Brain microvascular endothelial cell (primary cell): Measurements from ENCODE around the gene PRDM16.

Experiments
- DNase-seq: peaks from one replicate; pipeline ENCODE4 v3.0.0-alpha.2; 2020
- H3K27ac ChIP-seq: fragments of 250-450 bp; sonication (Bioruptor Pico); 2 replicates; pipeline ENCODE4 v1.5.1; 2020; ENCODE audit warnings: mild to moderate bottlenecking, moderate library complexity
- H3K27me3 ChIP-seq: fragments of 250-450 bp; sonication (Bioruptor Pico); replicated peaks from 2 replicates; pipeline ENCODE4 v1.5.1; 2020; ENCODE audit warnings: mild to moderate bottlenecking
- H3K36me3 ChIP-seq: fragments of 250-450 bp; sonication (Bioruptor Pico); replicated peaks from 2 replicates; pipeline ENCODE4 v1.5.1; 2020; ENCODE audit warnings: mild to moderate bottlenecking
- H3K4me3 ChIP-seq: 2 replicates; pipeline ENCODE4 v1.5.1; 2011; ENCODE audit warnings: low read depth, mild to moderate bottlenecking, control low read depth, low read length, moderate library complexity
- in situ Hi-C: cut with HindIII; loops from 2 replicates; pipeline ENCODE4 v1.10.0; 2017; ENCODE audit warnings: low sequenced_read_pairs, low pct_ligation_motif_present
- TF ChIP-seq, protein P1 (sequence below): IDR thresholded peaks from 2 replicates; pipeline ENCODE4 v1.5.1; 2011; ENCODE audit warnings: low read depth, mild to moderate bottlenecking, moderate library complexity, low read length, control low read depth, inconsistent platforms; ENCODE audit errors: missing control alignments

The PRDM16 gene

DNA sequence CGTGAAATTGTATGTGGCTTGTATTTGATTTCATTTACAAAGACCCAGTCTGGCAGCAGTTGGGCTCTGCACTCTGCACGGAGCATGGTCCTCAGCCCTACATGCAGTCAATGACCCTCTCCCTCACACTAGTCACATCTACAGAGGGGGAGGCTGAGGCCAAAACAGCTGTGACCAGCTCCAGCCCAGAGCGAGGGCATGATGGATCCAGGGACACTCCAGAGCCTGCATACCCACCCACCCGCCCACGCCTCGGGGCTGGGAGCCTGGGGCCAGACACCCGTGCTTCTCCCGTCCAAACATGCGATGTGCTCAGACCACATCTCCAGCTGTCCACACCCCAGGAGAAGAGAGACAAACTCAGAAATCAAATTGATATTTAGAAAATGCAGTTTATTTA is 14.0 kb upstream of the PRDM16 start:
- in situ Hi-C loops = loop anchor here (25.0 kb wide), 1 partner anchor 357 kb away; no protein-coding TSS in a partner anchor
- no peak for DNase-seq
- Histone ChIP-seq H3K4me3 (no peak overlapping the region), H3K27ac (no peak overlapping the region), H3K27me3 (no peaks in the 10 kb centered on the region), H3K36me3 (no peaks in the 10 kb centered on the region)
- TF ChIP-seq, protein P1, sequence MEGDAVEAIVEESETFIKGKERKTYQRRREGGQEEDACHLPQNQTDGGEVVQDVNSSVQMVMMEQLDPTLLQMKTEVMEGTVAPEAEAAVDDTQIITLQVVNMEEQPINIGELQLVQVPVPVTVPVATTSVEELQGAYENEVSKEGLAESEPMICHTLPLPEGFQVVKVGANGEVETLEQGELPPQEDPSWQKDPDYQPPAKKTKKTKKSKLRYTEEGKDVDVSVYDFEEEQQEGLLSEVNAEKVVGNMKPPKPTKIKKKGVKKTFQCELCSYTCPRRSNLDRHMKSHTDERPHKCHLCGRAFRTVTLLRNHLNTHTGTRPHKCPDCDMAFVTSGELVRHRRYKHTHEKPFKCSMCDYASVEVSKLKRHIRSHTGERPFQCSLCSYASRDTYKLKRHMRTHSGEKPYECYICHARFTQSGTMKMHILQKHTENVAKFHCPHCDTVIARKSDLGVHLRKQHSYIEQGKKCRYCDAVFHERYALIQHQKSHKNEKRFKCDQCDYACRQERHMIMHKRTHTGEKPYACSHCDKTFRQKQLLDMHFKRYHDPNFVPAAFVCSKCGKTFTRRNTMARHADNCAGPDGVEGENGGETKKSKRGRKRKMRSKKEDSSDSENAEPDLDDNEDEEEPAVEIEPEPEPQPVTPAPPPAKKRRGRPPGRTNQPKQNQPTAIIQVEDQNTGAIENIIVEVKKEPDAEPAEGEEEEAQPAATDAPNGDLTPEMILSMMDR = no peak

DNA sequence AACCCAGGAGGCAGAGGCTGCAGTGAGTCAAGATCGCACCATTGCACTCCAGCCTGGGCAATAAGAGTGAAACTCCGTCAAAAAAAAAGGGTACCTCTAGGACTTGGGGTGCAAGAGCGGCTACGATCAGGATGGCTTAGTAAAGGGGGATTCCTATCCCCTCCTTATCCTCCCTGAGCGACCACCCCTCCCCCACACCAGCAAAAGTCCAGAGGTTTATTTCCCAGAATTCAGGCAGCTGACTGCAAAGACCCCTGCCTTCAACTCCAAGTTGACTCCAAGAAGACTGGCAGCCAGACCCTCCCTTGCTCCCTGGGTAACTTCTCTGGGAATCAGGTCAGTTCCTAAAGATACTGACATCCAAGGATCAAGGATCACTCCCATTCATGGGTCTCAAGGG is 12.4 kb upstream of the PRDM16 start:
- DNase-seq = no peak
- in situ Hi-C loops = loop anchor here (25.0 kb wide), 1 partner anchor 356 kb away; no protein-coding TSS in a partner anchor
- TF ChIP-seq, protein P1 = no peak
- Histone ChIP-seq H3K27me3 (peaks cover 6% of the 10 kb centered on the region), H3K4me3 (no peak overlapping the region), H3K36me3 (no peaks in the 10 kb centered on the region), H3K27ac (no peak overlapping the region)

GRCh38 chr1:3058263-3059030 is 10.6 kb upstream of the PRDM16 start:
- no peak for DNase-seq
- in situ Hi-C loops = loop anchor here (25.0 kb wide), 1 partner anchor 354 kb away; no protein-coding TSS in a partner anchor
- H3K4me3 ChIP-seq = no peak overlapping the region
- TF ChIP-seq, protein P1 = no peak
- no peak overlapping the region for H3K27ac ChIP-seq
- peaks cover 19% of the 10 kb centered on the region for H3K27me3 ChIP-seq
- no peaks in the 10 kb centered on the region for H3K36me3 ChIP-seq

- no peaks in the 10 kb centered on the region for H3K36me3 ChIP-seq
- peaks cover 36% of the 10 kb centered on the region for H3K27me3 ChIP-seq
- H3K27ac ChIP-seq = no peak overlapping the region
- no peak for DNase-seq
- in situ Hi-C loops = loop anchor here (25.0 kb wide), 1 partner anchor 352 kb away; no protein-coding TSS in a partner anchor
- TF ChIP-seq, protein P1 = no peak
- no peak overlapping the region for H3K4me3 ChIP-seq
Measured at GRCh38 chr1:3060127-3060526, 8.9 kb upstream of the PRDM16 start.

GRCh38 chr1:3060601-3061551 is 8.1 kb upstream of the PRDM16 start:
- Histone ChIP-seq H3K36me3 (no peaks in the 10 kb centered on the region), H3K27ac (no peak overlapping the region), H3K27me3 (peaks cover 41% of the 10 kb centered on the region), H3K4me3 (no peak overlapping the region)
- TF ChIP-seq, protein P1 = no peak
- in situ Hi-C loops = loop anchor here (25.0 kb wide), 1 partner anchor 351 kb away; no protein-coding TSS in a partner anchor
- DNase-seq = no peak
